Ishikawa (cell line): ENCODE data around the gene CCDC34.

Experiments used
- FOXM1 ChIP-seq: IDR thresholded peaks from 2 replicates; pipeline ENCODE4 v1.6.1; 2012; ENCODE audit warnings: low read depth, borderline replicate concordance
- MAX ChIP-seq: IDR thresholded peaks from 2 replicates; pipeline ENCODE4 v1.6.1; 2012
- RAD21 ChIP-seq: IDR thresholded peaks from 2 replicates; pipeline ENCODE4 v1.6.1; 2012; ENCODE audit warnings: low read depth
- ZBTB7A ChIP-seq: IDR thresholded peaks from 2 replicates; pipeline ENCODE4 v1.6.1; 2012; ENCODE audit warnings: low read depth

- TF ChIP-seq MAX (no peak), ZBTB7A (no peak), FOXM1 (no peak), RAD21 (no peak)
These were observed 20.6 kb upstream of the CCDC34 start for GRCh38 chr11:27383645-27384044.
